ENCODE measurements around the gene HIP1.

The HIP1 gene

GRCh38 chr7:75689246-75690099, 49.3 kb downstream of the HIP1 start:
- no peaks in the 10 kb centered on the region for H3K27me3 ChIP-seq (ENCODE audit: low read length)
- no peaks in the 10 kb centered on the region for H3K79me2 ChIP-seq (ENCODE audit: insufficient read depth, low read length)
- H3K9me3 ChIP-seq (ENCODE audit: insufficient read depth, low read length) = no peaks in the 10 kb centered on the region
- TF ChIP-seq EZH2phosphoT487 (conservative IDR thresholded peaks at IDR 0.05; ENCODE audit: low read length) (no peak), CTCF (IDR thresholded peaks at IDR 0.05; ENCODE audit: insufficient read depth, low read length, poor library complexity, severe bottlenecking) (no peak)
- no peak overlapping the region for H3K4me2 ChIP-seq (ENCODE audit: low read depth, low read length, poor library complexity, severe bottlenecking)
- H3K9ac ChIP-seq (ENCODE audit: low read length) = no peak overlapping the region
- no peaks in the 10 kb centered on the region for H3K36me3 ChIP-seq (ENCODE audit: low read length)
- H4K20me1 ChIP-seq (ENCODE audit: low read depth, low read length) = no peaks in the 10 kb centered on the region
- H3K4me3 ChIP-seq (ENCODE audit: insufficient read depth, low read length, poor library complexity, severe bottlenecking) = no peak overlapping the region
- H3K27ac ChIP-seq (ENCODE audit: low read depth, low read length) = no peak overlapping the region
- no peaks in the 10 kb centered on the region for H3F3A ChIP-seq (ENCODE audit: insufficient read depth)
- H2AFZ ChIP-seq (ENCODE audit: low read depth, low read length, severe bottlenecking) = no peak overlapping the region
- H3K9me2 ChIP-seq (replicated peaks; ENCODE audit: insufficient read depth, low read length) = no peaks in the 10 kb centered on the region

GRCh38 chr7:75688200-75689136, 50.3 kb downstream of the HIP1 start:
- Histone ChIP-seq H3K9me3 (ENCODE audit: insufficient read depth, low read length) (no peaks in the 10 kb centered on the region), H3F3A (ENCODE audit: insufficient read depth) (no peaks in the 10 kb centered on the region), H3K9me2 (replicated peaks; ENCODE audit: insufficient read depth, low read length) (no peaks in the 10 kb centered on the region), H3K4me3 (ENCODE audit: insufficient read depth, low read length, poor library complexity, severe bottlenecking) (no peak overlapping the region), H3K79me2 (ENCODE audit: insufficient read depth, low read length) (no peaks in the 10 kb centered on the region), H2AFZ (ENCODE audit: low read depth, low read length, severe bottlenecking) (no peak overlapping the region), H4K20me1 (ENCODE audit: low read depth, low read length) (no peaks in the 10 kb centered on the region), H3K27me3 (ENCODE audit: low read length) (no peaks in the 10 kb centered on the region), H3K36me3 (ENCODE audit: low read length) (no peaks in the 10 kb centered on the region), H3K9ac (ENCODE audit: low read length) (no peak overlapping the region), H3K27ac (ENCODE audit: low read depth, low read length) (no peak overlapping the region), H3K4me2 (ENCODE audit: low read depth, low read length, poor library complexity, severe bottlenecking) (no peak overlapping the region)
- TF ChIP-seq CTCF (IDR thresholded peaks at IDR 0.05; ENCODE audit: insufficient read depth, low read length, poor library complexity, severe bottlenecking) = no peak
- no peak for TF ChIP-seq EZH2phosphoT487 (conservative IDR thresholded peaks at IDR 0.05; ENCODE audit: low read length)

GRCh38 chr7:75687246-75688088, 51.3 kb downstream of the HIP1 start:
- Histone ChIP-seq H3K4me3 (ENCODE audit: insufficient read depth, low read length, poor library complexity, severe bottlenecking) (no peak overlapping the region), H3K9ac (ENCODE audit: low read length) (no peak overlapping the region), H3K9me2 (replicated peaks; ENCODE audit: insufficient read depth, low read length) (no peaks in the 10 kb centered on the region), H3K9me3 (ENCODE audit: insufficient read depth, low read length) (no peaks in the 10 kb centered on the region), H4K20me1 (ENCODE audit: low read depth, low read length) (no peaks in the 10 kb centered on the region), H2AFZ (ENCODE audit: low read depth, low read length, severe bottlenecking) (no peak overlapping the region), H3K4me2 (ENCODE audit: low read depth, low read length, poor library complexity, severe bottlenecking) (no peak overlapping the region), H3K27ac (ENCODE audit: low read depth, low read length) (no peak overlapping the region), H3K27me3 (ENCODE audit: low read length) (no peaks in the 10 kb centered on the region), H3F3A (ENCODE audit: insufficient read depth) (no peaks in the 10 kb centered on the region), H3K79me2 (ENCODE audit: insufficient read depth, low read length) (no peaks in the 10 kb centered on the region), H3K36me3 (ENCODE audit: low read length) (no peaks in the 10 kb centered on the region)
- no peak for TF ChIP-seq CTCF (IDR thresholded peaks at IDR 0.05; ENCODE audit: insufficient read depth, low read length, poor library complexity, severe bottlenecking)
- no peak for TF ChIP-seq EZH2phosphoT487 (conservative IDR thresholded peaks at IDR 0.05; ENCODE audit: low read length)

All from SU-DHL-6 (cell line).